Measurements from ENCODE around the gene SCYGR3. TPM values are rescaled to one million over a fixed set of nuclear protein-coding genes. Genes with fewer than 3 reads are reported as not detected.

The SCYGR3 gene
- total RNA-seq (not detected), total RNA-seq (0 reads per million in 29 experiments)
- total RNA-seq (2013): not detected

GRCh38 chr2:227614740-227615139 lies at the start of gene SCYGR3:
Gene SCYGR3 (minus strand): TSS chr2:227614840. CDS start chr2:227614840, 0 bp downstream.
- ChIA-PET CTCF (no interaction called here), POLR2A (no interaction called here)
- no CpG with 5 or more reads among the region's 4 CpGs for WGBS (ENCODE audit: insufficient coverage)
- peaks cover 0 to 31% of the 10 kb centered on the region in 2 experiments for H3K27me3 ChIP-seq (replicated peaks in 1 of 2; ENCODE audit: control insufficient read depth in 2 of 2, extremely low read depth in 1 of 2, insufficient read depth in 2 of 2, low read length in 1 of 2)
- Mint-ChIP-seq H3K4me3 (no peak within 1 kb of the TSS), H3K27me3 (peaks cover 26 to 28% of the 10 kb centered on the region in 2 donors), H3K36me3 (no peaks in the 10 kb centered on the region), H3K9me3 (no peaks in the 10 kb centered on the region), H3K27ac (no peak within 1 kb of the TSS), H3K4me1 (peaks cover 0 to 4% (median 0%) of the 10 kb centered on the region in 3 donors)
- DNase-seq (no peak), ATAC-seq (replicated peaks in 1 of 4) (no peak)
- no peak within 1 kb of the TSS for H3K27ac ChIP-seq (ENCODE audit: low read length)
- no peaks in the 10 kb centered on the region for H3K9me3 ChIP-seq
- H3K4me3 ChIP-seq (ENCODE audit: control insufficient read depth in 1 of 2, extremely low read depth in 1 of 2, low read length in 1 of 2): no peak within 1 kb of the TSS
- no peaks in the 10 kb centered on the region for H3K4me1 ChIP-seq (ENCODE audit: control insufficient read depth in 1 of 2, extremely low read depth in 1 of 2, insufficient read depth in 2 of 2, low read length in 2 of 2)
- no peaks in the 10 kb centered on the region for H3K36me3 ChIP-seq (ENCODE audit: control insufficient read depth in 2 of 2, extremely low read depth in 1 of 2, insufficient read depth in 1 of 2, low read length in 1 of 2)

- 70% methylated on average over 2 of the region's 3 CpGs for WGBS (ENCODE audit: insufficient coverage)
- DNase-seq: no peak
Observed at GRCh38 chr2:227661827-227662226, 47.2 kb upstream of the SCYGR3 start.

GRCh38 chr2:227661025-227661649 lies 46.5 kb upstream of the SCYGR3 start:
- Histone ChIP-seq H3K27ac (ENCODE audit: low read length) (no peak overlapping the region), H3K4me1 (ENCODE audit: control insufficient read depth in 1 of 2, extremely low read depth in 1 of 2, insufficient read depth in 2 of 2, low read length in 2 of 2) (no peaks in the 10 kb centered on the region), H3K4me3 (ENCODE audit: control insufficient read depth in 1 of 2, extremely low read depth in 1 of 2, low read length in 1 of 2) (no peak overlapping the region), H3K36me3 (ENCODE audit: control insufficient read depth in 2 of 2, extremely low read depth in 1 of 2, insufficient read depth in 1 of 2, low read length in 1 of 2) (no peaks in the 10 kb centered on the region), H3K9me3 (no peaks in the 10 kb centered on the region), H3K27me3 (replicated peaks in 1 of 2; ENCODE audit: control insufficient read depth in 2 of 2, extremely low read depth in 1 of 2, insufficient read depth in 2 of 2, low read length in 1 of 2) (peaks cover 0 to 2% of the 10 kb centered on the region in 2 experiments)
- Mint-ChIP-seq H3K9me3 (no peaks in the 10 kb centered on the region), H3K36me3 (no peaks in the 10 kb centered on the region), H3K27ac (no peak overlapping the region), H3K27me3 (peaks cover 2 to 3% of the 10 kb centered on the region in 2 donors), H3K4me1 (no peaks in the 10 kb centered on the region), H3K4me3 (no peak overlapping the region)
- ChIA-PET CTCF (no interaction called here), POLR2A (no interaction called here)
- WGBS (ENCODE audit: insufficient coverage): no CpG with 5 or more reads among the region's 7 CpGs
- DNase-seq (no peak), ATAC-seq (replicated peaks in 1 of 4) (no peak)

More at GRCh38 chr2:227661827-227662226, 47.2 kb upstream of the SCYGR3 start:
- CTCF ChIA-PET: no interaction called here
- Mint-ChIP-seq H3K27me3 (peaks cover 3% of the 10 kb centered on the region in 2 donors), H3K4me3 (no peak overlapping the region), H3K27ac (no peak overlapping the region), H3K36me3 (no peaks in the 10 kb centered on the region), H3K4me1 (no peaks in the 10 kb centered on the region), H3K9me3 (no peaks in the 10 kb centered on the region)
- ATAC-seq (replicated peaks in 1 of 4): no peak
- POLR2A ChIA-PET: no interaction called here
- Histone ChIP-seq H3K27ac (ENCODE audit: low read length) (no peak overlapping the region), H3K27me3 (replicated peaks in 1 of 2; ENCODE audit: control insufficient read depth in 2 of 2, extremely low read depth in 1 of 2, insufficient read depth in 2 of 2, low read length in 1 of 2) (peaks cover 0 to 2% of the 10 kb centered on the region in 2 experiments), H3K36me3 (ENCODE audit: control insufficient read depth in 2 of 2, extremely low read depth in 1 of 2, insufficient read depth in 1 of 2, low read length in 1 of 2) (no peaks in the 10 kb centered on the region), H3K4me3 (ENCODE audit: control insufficient read depth in 1 of 2, extremely low read depth in 1 of 2, low read length in 1 of 2) (no peak overlapping the region), H3K4me1 (ENCODE audit: control insufficient read depth in 1 of 2, extremely low read depth in 1 of 2, insufficient read depth in 2 of 2, low read length in 2 of 2) (no peaks in the 10 kb centered on the region), H3K9me3 (no peaks in the 10 kb centered on the region)

GRCh38 chr2:227657199-227657845 lies 42.7 kb upstream of the SCYGR3 start:
- H3K27me3 ChIP-seq (replicated peaks in 1 of 2; ENCODE audit: control insufficient read depth in 2 of 2, extremely low read depth in 1 of 2, insufficient read depth in 2 of 2, low read length in 1 of 2): no peaks in the 10 kb centered on the region
- ChIA-PET CTCF (interaction anchor here (0.6 to 2.5 kb wide), 8 partner anchors 38 to 234 kb away, joined by 3 to 10 read pairs (median 4); no protein-coding TSS in a partner anchor), POLR2A (no interaction called here)
- ATAC-seq (replicated peaks in 1 of 4): no peak
- H3K4me3 Mint-ChIP-seq: no peak overlapping the region
- no peaks in the 10 kb centered on the region for H3K36me3 ChIP-seq (ENCODE audit: control insufficient read depth in 2 of 2, extremely low read depth in 1 of 2, insufficient read depth in 1 of 2, low read length in 1 of 2)
- peaks cover 2 to 3% of the 10 kb centered on the region in 2 donors for H3K27me3 Mint-ChIP-seq
- H3K4me3 ChIP-seq (ENCODE audit: control insufficient read depth in 1 of 2, extremely low read depth in 1 of 2, low read length in 1 of 2): no peak overlapping the region
- WGBS (ENCODE audit: insufficient coverage): no CpG with 5 or more reads among the region's 8 CpGs
- H3K4me1 Mint-ChIP-seq: no peaks in the 10 kb centered on the region
- no peaks in the 10 kb centered on the region for H3K9me3 ChIP-seq
- no peak overlapping the region for H3K27ac ChIP-seq (ENCODE audit: low read length)
- H3K9me3 Mint-ChIP-seq: no peaks in the 10 kb centered on the region
- H3K36me3 Mint-ChIP-seq: no peaks in the 10 kb centered on the region
- H3K27ac Mint-ChIP-seq: no peak overlapping the region
- no peaks in the 10 kb centered on the region for H3K4me1 ChIP-seq (ENCODE audit: control insufficient read depth in 1 of 2, extremely low read depth in 1 of 2, insufficient read depth in 2 of 2, low read length in 2 of 2)
- DNase-seq: no peak

- Mint-ChIP-seq H3K27ac (no peak overlapping the region), H3K27me3 (peaks cover 2 to 5% of the 10 kb centered on the region in 2 donors), H3K36me3 (no peaks in the 10 kb centered on the region), H3K9me3 (no peaks in the 10 kb centered on the region), H3K4me1 (no peaks in the 10 kb centered on the region), H3K4me3 (no peak overlapping the region)
- Histone ChIP-seq H3K4me3 (ENCODE audit: control insufficient read depth in 1 of 2, extremely low read depth in 1 of 2, low read length in 1 of 2) (no peak overlapping the region), H3K9me3 (no peaks in the 10 kb centered on the region), H3K4me1 (ENCODE audit: control insufficient read depth in 1 of 2, extremely low read depth in 1 of 2, insufficient read depth in 2 of 2, low read length in 2 of 2) (no peaks in the 10 kb centered on the region), H3K36me3 (ENCODE audit: control insufficient read depth in 2 of 2, extremely low read depth in 1 of 2, insufficient read depth in 1 of 2, low read length in 1 of 2) (no peaks in the 10 kb centered on the region), H3K27ac (ENCODE audit: low read length) (no peak overlapping the region), H3K27me3 (replicated peaks in 1 of 2; ENCODE audit: control insufficient read depth in 2 of 2, extremely low read depth in 1 of 2, insufficient read depth in 2 of 2, low read length in 1 of 2) (no peaks in the 10 kb centered on the region)
- ChIA-PET POLR2A (no interaction called here), CTCF (no interaction called here)
- WGBS (ENCODE audit: insufficient coverage): 50% methylated on average over 1 of the region's 1 CpG
- no peak for DNase-seq
- ATAC-seq (replicated peaks in 1 of 4): no peak
Observed at GRCh38 chr2:227655454-227655853, 40.8 kb upstream of the SCYGR3 start.

GRCh38 chr2:227654426-227654825 lies 39.8 kb upstream of the SCYGR3 start:
- CTCF ChIA-PET: no interaction called here
- no peak overlapping the region for H3K4me3 Mint-ChIP-seq
- no peak for ATAC-seq (replicated peaks in 1 of 4)

More at GRCh38 chr2:227654426-227654825, 39.8 kb upstream of the SCYGR3 start:
- Histone ChIP-seq H3K27me3 (replicated peaks in 1 of 2; ENCODE audit: control insufficient read depth in 2 of 2, extremely low read depth in 1 of 2, insufficient read depth in 2 of 2, low read length in 1 of 2) (no peaks in the 10 kb centered on the region), H3K27ac (ENCODE audit: low read length) (no peak overlapping the region), H3K4me1 (ENCODE audit: control insufficient read depth in 1 of 2, extremely low read depth in 1 of 2, insufficient read depth in 2 of 2, low read length in 2 of 2) (no peaks in the 10 kb centered on the region), H3K9me3 (no peaks in the 10 kb centered on the region), H3K36me3 (ENCODE audit: control insufficient read depth in 2 of 2, extremely low read depth in 1 of 2, insufficient read depth in 1 of 2, low read length in 1 of 2) (no peaks in the 10 kb centered on the region), H3K4me3 (ENCODE audit: control insufficient read depth in 1 of 2, extremely low read depth in 1 of 2, low read length in 1 of 2) (no peak overlapping the region)
- POLR2A ChIA-PET: no interaction called here
- H3K36me3 Mint-ChIP-seq: no peaks in the 10 kb centered on the region
- WGBS (ENCODE audit: insufficient coverage): 44% methylated on average over 1 of the region's 1 CpG
- DNase-seq: no peak
- no peak overlapping the region for H3K27ac Mint-ChIP-seq
- H3K27me3 Mint-ChIP-seq: peaks cover 2 to 5% of the 10 kb centered on the region in 2 donors
- H3K9me3 Mint-ChIP-seq: no peaks in the 10 kb centered on the region
- H3K4me1 Mint-ChIP-seq: no peaks in the 10 kb centered on the region
